Hypothalamus (tissue), 51 donors: ENCODE measurements around the gene PYGO1.

Source experiments
- DNase-seq, 51 donors: peaks; one replicate each; lab custom pipeline; 2025; lab: John Stamatoyannopoulos, UW

PYGO1 gene

DNA sequence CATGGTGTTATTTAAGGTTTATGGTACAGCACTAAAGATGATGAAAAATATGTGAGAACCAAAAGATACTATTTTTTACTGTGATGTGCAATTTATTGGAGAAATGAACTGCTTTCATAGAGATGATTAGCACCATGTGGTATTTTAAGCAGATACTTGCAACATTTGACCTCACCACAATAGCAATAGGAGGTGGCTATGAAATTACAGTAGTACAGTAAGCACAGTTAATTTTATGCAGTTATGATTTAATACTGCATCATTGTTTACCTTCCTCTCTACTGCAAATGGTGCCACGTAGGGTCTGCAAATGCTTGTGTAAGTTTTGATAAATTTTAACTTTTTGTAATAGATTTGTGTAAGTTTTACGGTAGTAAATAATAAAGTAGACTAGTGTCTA lies 14.0 kb downstream of the PYGO1 start:
- no peak for DNase-seq

DNA sequence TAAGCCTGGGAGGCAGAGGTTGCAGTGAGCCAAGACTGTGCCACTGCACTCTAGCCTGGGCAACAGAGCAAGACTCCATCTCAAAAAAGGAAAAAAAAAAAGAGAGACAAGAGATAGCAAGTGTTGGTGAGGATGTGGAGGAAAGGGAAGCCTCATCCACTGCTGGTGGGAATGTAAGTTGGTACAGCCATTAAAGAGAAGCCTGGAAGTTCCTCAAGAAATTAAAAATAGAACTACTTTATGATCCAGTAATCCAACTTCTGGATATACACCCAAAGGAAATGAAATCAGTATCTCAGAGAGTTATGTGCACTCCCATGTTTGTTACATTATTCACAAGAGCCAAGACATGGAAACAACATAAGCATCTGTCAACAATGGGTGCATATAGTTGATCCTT lies 14.9 kb downstream of the PYGO1 start:
- DNase-seq, result no peak

DNA sequence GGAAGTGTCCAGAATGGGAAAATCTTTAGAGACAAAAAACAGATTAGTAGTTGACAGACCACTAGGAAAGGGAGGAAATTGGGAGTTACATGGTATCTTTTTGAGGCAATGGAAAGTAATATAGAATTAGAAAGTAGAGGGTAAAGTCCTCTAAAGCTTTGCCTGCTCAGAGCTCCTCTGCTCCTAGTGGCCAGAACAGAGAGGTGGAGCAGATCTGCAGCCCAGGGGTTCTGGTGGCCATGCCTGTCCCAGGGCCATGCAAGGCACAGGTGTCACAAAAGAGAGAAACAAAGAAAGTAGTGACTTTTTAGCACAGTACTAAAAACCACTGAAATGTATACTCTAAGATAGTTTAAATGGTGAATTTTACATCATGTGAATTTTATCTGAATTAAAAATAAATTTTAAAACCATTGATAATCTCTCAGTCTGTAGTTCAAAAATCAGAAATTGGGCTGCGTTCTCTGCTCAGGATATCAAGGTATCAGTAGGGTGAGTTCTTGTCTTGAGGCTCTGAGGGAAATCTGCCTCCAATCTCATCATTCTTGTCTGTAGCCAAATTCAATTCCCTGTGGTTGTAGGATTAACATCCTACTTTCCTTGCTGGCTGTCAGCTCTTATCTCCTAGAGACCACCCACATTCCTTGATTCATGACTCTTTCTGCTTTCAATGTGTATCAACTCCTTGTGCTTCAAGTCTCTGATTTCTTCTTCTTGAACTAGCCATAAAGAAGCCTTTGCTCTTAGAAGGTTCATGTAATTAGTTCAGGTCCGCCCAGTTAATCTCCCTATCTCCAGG lies 23.6 kb downstream of the PYGO1 start:
- DNase-seq, result no peak

DNA sequence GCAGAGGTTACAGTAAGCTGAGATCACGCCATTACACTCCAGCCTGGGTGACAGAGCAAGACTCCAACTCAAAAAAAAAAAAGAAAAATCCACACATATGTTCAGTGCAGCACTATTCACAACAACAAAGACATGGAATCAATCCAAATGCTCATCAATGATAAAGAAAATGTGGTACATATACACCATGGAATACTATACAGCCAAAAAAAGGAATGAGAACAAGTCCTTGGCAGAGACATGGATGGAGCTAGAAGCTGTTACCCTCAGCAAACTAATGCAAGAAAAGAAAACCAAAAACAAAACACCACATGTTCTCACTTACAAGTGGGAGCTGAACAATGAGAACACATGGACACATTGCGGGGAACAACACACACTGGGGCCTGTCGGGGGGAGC lies 25.5 kb downstream of the PYGO1 start:
- no peak for DNase-seq

DNA sequence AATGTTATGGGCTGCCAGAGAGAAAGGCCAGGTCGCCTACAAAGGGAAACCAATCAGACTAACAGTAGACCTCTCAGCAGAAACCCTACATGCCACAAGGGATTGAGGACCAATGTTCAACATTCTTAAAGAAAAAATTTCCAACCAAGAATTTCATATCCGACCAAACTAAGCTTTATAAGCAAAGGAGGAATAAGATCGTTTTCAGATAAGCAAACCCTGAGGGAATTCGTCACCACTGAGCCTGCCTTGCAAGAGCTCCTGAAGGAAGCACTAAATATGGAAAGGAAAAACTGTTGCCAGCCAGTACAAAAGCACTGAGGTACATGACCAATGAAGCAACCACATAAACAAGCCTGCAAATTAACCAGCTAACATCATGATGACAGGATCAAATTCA lies 33.1 kb downstream of the PYGO1 start:
- DNase-seq, result no peak

DNA sequence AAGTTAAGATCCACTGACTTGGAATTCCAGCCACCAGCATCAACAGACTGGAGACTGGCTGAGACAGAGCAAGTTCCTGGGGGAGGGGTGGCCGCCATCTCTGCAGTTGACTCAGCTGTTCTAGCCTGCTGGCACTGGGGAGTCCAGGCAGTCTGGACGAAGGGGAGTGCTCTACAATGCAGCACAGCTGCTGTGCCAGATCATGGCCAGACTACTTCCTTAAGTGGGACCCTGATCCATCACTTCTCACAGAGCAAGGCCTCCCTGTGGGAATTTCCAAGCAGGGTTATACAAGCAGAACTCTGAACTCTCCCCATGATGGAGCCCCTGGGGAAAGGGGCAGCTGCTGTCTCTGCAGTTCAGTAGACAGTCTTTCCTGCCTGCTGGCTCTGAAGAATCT lies 35.2 kb downstream of the PYGO1 start:
- peak in 12 of 51 donors; percentile 0 to 29 (median 4) for DNase-seq

DNA sequence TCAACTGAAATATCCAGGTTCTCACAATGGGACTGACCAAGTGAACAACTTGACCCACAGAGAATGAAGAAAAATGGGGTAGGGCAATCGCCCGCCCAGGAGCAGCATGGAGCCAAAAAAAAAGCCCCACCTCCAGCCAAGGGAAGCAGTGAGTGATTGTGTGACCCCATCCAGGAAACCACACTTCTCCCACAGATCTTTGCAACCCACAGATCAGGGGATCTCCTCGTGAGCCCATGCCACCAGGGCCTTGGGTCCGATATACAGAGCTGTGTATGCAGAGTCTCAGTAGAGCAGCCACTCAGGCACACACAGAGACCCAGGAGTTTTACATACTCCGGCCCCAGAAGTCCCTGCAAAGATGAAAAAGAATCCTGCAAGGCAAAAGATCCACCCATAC lies 35.7 kb downstream of the PYGO1 start:
- DNase-seq, result no peak

DNA sequence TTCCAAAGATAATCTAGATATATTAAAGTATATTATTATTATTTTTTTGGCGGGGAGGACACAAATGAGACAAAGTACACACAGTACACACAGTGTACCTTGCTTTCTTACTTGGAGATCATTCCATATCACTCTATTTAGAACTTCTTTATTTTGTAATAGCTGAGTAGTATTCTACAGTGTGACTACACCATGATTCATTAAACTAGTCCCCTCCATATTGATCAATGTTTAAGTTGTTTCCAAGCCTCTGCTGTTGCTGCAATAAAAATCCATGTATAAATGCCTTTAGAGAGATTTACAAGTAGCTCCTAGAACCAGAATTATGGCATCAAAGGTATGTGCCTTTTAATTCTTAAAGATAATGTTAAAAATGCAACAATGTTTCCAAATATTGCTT lies 38.8 kb downstream of the PYGO1 start:
- DNase-seq, result no peak

DNA sequence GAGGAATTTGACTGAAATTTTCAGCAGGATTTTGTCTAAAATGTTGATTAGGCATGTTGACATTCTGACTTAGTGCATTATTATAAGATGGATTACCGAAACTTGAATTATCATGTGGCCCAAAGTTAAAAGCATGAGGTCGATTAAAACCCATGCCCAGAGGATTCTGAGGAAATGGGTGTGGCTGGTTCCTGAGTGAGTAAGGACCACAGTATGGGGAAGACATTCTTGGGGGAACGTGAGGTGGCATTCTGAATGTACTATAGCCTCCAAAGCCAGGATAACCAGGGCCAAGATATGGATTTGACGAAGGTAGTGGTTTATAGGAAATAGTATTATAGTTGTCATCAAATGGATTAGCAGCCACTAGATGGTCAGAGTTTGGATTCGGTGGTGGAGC lies 41.4 kb downstream of the PYGO1 start:
- no peak for DNase-seq

DNA sequence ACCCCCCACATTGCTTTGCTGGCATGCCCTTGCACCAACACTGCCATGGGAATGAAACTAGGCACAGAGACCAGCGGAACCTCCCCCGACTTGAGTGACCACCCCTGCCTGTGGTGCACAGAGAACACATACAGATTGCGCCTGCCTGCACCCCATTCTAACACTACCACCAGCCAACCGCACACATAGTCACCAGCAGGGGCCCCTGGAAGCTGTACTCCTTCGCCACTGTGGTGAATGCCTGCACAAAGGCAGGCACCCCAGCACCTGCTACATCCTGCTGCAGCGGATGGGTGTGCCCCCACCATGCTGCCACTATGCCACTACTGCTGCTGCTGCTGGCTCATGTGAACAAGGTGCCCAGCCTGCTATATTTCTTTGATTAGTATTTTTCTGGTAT lies 52.7 kb downstream of the PYGO1 start:
- DNase-seq, result no peak

DNA sequence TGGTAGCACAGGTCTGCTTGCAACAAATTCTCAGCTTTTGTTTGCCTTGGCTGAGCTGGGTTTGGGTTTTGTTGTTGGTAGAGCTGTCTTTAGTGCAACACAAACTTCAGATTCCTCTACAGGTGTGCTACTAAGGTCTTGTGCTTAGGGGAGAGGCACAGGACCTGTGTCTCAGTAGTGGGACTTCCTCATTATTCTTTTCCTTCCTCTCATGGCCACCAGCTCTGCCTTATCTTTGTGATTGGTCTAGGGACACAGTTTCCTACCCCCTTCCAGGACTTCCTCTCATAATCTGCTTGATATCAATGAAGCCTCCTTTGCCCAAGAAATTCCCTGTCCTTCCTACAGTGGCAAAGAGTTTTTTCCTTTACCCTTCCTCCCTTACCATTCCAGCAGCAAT lies 55.2 kb downstream of the PYGO1 start:
- DNase-seq, result no peak

DNA sequence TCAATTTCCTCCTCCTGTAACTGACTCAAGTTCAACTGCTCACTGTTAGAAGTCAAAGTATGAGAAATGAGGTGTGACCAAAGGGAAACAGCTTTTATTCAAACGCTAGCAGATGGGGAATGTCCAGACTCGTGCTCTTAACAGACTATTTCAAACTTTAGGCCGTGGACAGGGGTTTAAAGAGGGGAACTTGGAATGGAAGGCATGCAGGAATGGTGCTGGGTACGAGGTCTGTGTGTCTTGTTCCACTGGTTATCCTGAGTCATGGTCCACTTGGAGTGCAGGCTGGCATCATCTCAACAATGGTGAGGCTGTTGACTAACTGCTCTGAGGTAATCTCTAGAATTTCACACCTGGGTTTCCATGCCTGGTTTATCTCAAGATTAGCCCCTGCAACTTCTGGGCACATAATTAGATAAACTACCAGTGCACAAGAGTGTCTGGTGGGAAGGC lies 57.3 kb downstream of the PYGO1 start:
- DNase-seq, result no peak

DNA sequence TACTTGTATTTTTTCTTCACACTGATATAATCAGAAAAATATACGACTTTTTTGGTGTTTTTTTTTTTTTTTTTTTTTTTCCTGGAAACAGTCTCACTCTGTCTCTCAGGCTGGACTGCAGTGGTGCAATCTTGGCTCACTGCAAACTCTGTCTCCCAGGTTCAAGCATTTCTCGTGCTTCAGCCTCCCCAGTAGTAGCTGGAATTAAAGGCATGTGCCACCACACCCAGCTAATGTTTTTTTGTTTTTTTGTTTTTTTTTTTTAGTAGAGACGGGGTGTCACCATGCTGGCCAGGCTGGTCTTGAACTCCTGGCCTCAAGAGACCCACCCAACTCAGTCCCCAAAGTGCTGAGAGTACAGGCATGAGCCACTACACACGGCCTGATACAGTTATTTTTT lies 59.3 kb downstream of the PYGO1 start:
- DNase-seq, result no peak

DNA sequence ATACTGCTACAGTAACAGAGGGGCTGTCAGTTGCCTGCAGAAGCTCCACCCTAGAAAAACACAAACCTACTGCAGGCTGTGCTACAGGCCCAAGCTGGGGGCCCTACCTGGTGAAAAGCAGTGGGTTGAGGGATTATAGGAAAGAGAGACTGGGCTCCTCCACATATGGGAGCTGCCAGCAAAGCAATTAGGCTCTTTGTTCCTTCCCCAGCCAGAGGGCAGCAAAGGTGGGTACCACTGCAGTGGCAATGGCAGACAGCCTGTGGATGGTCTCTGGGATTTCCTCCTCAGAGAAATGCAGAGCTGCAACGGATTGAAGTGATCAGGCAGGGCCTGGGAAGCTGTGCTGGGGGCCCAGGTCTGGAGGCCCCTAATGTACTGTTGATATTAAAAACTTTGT lies 61.0 kb downstream of the PYGO1 start:
- no peak for DNase-seq

DNA sequence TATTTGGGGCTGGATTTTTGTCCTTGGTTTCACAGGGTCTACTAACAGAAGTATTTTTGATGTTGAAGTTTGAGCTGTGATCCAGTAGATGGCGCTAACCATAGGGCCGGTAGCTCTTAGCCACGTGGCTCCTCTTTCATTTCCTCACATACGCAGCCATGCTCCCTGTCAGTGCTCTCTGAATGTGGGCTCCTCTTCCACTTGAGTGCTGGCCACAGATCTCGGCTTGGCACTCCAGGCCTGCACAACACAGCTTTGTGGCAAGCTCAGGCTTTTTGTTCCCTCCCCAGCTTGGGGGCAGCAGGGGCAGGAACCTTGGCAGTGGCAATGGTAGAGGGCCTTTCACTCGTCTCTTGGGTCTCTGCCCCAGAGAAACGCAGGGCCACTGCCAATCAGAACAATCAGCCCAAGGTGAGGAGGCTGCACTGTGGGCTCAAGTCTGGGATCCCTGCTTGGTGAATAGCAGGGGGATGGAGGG lies 61.5 kb downstream of the PYGO1 start:
- DNase-seq, result peak in 10 of 51 donors; percentile 1 to 26 (median 14)

DNA sequence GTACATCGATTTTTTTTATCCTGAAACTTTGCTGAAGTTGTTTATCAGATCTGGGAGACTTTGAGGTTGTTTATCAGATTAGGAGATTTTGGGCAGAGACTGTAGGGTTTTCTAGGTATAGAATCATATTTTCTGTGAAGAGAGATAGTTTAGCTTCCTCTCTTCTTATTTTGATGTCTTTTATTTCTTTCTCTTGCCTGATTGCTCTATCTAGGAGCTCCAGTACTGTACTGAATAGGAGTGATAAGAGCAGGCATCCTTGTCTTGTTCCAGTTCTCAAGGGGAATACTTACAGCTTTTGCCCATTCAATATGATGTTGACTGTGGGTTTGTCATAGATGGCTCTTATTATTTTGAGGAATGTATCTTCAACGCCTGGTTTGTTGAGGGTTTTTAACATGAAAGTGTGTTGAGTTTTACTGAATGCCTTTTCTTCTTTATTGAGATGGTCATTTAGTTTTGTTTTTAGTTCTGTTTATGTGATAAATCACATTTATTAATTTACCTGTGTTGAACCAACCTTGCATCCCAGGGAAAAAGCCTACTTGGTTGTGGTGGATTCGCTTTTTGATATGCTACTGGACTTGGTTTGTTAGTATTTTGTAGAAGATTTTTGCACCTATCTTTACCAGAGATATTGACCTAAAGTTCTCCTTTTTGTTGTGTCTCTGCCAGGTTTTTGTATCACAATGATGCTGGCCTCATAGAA lies 65.2 kb downstream of the PYGO1 start:
- DNase-seq, result no peak

DNA sequence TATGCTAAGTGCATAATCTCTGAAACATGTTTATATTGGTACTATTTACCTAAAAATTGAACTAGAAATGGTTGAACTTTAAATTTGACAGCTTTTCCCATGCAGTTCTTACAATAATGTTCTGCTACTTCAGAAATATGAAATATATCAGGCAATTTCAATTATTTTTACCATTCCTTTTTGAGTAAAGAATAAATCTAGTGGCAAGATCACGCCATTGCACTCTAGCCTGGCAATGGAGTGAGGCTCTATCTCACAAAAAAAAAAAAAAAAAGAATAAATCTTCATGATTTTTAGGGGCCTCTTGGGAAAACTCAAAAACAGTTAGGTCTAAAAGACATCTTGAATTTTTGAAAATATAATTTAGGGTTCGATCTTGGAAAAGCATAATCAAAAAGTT lies 69.5 kb downstream of the PYGO1 start:
- DNase-seq, result no peak

DNA sequence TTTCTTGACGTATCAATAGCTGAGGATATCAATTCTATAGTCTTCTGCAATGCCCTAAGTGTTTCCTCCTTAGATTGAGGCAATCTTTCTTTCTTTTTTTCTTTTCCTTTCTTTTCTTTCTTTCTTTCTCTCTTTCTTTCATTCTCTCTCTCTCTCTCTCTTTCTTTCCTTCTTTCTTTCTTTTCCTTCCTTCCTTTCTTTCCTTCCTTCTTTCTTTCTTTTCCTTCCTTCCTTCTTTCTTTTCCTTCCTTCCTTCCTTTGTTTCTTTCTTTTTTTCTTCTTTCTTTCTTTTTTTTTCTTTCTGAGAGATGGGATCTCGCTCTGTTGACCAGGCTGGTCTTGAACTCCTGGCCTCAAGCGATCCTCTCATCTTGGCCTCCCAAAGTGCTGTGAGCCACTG lies 70.1 kb downstream of the PYGO1 start:
- DNase-seq, result no peak

DNA sequence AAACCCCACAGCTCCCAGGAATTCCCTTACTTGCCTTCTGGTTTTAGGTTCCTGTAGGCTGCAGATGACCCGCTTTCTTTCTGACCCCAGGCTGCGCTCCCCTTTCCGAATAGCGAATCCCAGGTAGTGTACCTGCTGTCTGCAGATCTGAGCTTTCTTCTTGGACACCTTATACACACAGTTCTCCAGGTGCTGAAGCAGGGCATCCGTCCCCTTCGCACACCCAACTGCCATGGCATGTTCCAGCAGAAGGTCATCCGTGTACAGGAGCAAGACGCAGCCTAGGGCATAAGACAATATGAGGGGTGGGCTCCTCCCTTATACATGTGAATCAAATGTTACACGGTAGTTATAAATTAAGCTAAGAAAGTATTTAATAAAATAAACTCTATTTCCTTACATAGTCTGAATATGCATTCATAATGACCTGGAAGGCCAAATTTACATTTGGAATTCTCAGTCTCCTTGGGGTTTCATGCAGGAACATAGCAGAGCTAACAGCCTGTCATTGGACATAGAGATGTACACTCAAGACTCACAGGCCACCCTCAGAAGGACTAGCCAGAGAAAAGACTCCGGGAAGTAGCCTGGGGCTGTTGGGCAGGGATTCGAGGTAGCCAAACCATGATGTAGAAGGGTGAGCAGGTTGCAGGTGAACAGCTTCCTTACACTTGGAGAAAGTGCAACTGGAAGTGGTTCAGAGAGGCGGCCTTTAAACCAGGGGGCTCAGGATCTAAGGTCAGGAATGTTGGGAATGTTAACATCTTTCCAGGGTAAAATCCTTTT lies 72.0 kb downstream of the PYGO1 start:
- DNase-seq, result no peak

DNA sequence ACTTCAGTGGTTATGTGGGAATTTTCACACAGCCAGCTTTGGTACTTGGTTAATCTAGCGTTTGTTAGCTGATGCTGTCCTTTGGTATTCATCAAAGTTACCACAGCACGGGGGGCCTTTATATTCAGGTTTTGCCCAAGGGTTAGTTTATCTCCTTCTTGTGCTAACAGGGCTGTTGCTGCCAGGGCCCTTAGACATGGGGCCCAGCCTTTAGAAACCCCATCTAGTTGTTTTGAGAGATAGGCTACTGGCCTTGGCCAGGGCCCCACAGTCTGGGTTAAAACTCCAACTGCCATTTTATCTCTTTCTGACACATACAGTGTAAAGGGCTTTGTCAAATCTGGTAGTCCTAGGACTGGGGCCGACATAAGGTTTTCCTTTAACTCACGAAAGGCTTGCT lies 72.7 kb downstream of the PYGO1 start:
- DNase-seq, result no peak

DNA sequence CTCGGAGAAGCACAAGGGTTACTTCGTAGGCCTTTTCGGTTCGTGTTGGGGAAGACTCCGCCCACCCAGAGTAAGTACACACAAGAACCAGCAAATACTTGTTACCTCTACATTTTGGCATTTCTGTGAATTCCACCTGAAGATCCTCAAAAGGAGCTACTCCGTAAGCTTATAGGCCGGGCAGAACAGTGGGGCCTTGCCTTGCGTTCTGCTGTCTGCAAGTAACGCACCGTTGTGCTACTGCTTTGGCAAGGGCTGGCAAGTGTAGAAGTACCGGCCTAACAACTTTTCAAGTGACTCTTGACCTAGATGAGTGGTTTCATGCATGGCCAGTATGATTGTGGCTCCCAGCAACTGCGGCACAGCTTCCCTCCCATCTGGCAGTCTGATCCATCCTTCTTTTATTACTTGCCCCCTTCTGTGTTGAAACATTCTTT lies 73.7 kb downstream of the PYGO1 start:
- no peak for DNase-seq
